Colonic mucosa (tissue), 4 donors: ENCODE data around the gene PWP2. TPM values are rescaled to one million over a fixed set of nuclear protein-coding genes. Genes with fewer than 3 reads are reported as not detected.

Experiments
- DNase-seq: peaks from one replicate; pipeline ENCODE4 v3.0.0-alpha.2; 2020
- H3K27ac ChIP-seq: fragments of 200-600 bp; one replicate; pipeline ENCODE4 v1.8.0; 2021
- H3K27me3 ChIP-seq: fragments of 200-600 bp; one replicate; pipeline ENCODE4 v1.8.0; 2021
- H3K36me3 ChIP-seq: fragments of 200-600 bp; one replicate; pipeline ENCODE4 v1.8.0; 2021
- H3K4me1 ChIP-seq: fragments of 200-600 bp; one replicate; pipeline ENCODE4 v1.8.0; 2021; ENCODE audit warnings: mild to moderate bottlenecking
- H3K4me3 ChIP-seq: fragments of 200-600 bp; one replicate; pipeline ENCODE4 v1.8.0; 2021
- H3K9ac ChIP-seq, 2 donors: one replicate each; pipeline ENCODE4 v1.7.0; 2013; ENCODE audit warnings: control low read depth in 2 of 2, low read depth in 2 of 2, low read length in 2 of 2
- H3K9me3 ChIP-seq: fragments of 200-600 bp; one replicate; pipeline ENCODE4 v1.8.0; 2021
- CTCF ChIP-seq: fragments of 200-600 bp; IDR thresholded peaks from one replicate; pipeline ENCODE4 v1.8.0; 2022; ENCODE audit warnings: antibody characterized with exemption, mild to moderate bottlenecking
- intact Hi-C: fragments of 100-400 bp; cut with DNase I; formaldehyde crosslinking; loops from one replicate; pipeline ENCODE4 v1.14.1; 2022
- total RNA-seq, 2 donors: library from RNA; stranded (reverse); fragmentation: NEBNext Ultra II Directional in 1 of 2; extraction: Animal tissue kit (Norgen Biotek cat#: 25700) in 1 of 2; gene quantifications; one replicate each; pipeline ENCODE4 v1.2.1, GENCODE V29; 2021
- donor health status: healthy.
- donor health status: DM: no; HTN: no; CAD: no.
- donor health status: DM: no; HTN: no; CAD: no.

Gene PWP2
- total RNA-seq, 2 donors from 2014 or later = 2.3 to 3.1 TPM

- DNase-seq = peak; percentile 84
- Histone ChIP-seq H3K36me3 (no peaks in the 10 kb centered on the region), H3K9me3 (no peaks in the 10 kb centered on the region), H3K27ac (peak overlapping the region; percentile 90), H3K27me3 (no peaks in the 10 kb centered on the region), H3K9ac (peak overlapping the region in 1 of 2 donors; percentile 97), H3K4me3 (no peak overlapping the region), H3K4me1 (peaks cover 17% of the 10 kb centered on the region)
- intact Hi-C loops = no loop called here
- TF ChIP-seq CTCF = no peak
Measured at GRCh38 chr21:44088401-44088780, 18.8 kb upstream of the PWP2 start.

- H3K4me3 ChIP-seq = no peak overlapping the region
Measured at GRCh38 chr21:44089001-44089911, 17.9 kb upstream of the PWP2 start.

GRCh38 chr21:44090325-44090724 lies 16.9 kb upstream of the PWP2 start:
- H3K9me3 ChIP-seq = no peaks in the 10 kb centered on the region
- intact Hi-C loops = no loop called here
- peak overlapping the region in 1 of 2 donors; percentile 97 for H3K9ac ChIP-seq
- H3K27ac ChIP-seq = peak overlapping the region; percentile 90
- no peaks in the 10 kb centered on the region for H3K27me3 ChIP-seq
- no peak for TF ChIP-seq CTCF
- no peak overlapping the region for H3K4me3 ChIP-seq
- DNase-seq = peak; percentile 92
- H3K4me1 ChIP-seq = peaks cover 22% of the 10 kb centered on the region
- H3K36me3 ChIP-seq = no peaks in the 10 kb centered on the region

More at GRCh38 chr21:44089001-44089911, 17.9 kb upstream of the PWP2 start:
- no peaks in the 10 kb centered on the region for H3K27me3 ChIP-seq
- H3K27ac ChIP-seq = peak overlapping the region; percentile 90
- no peak for TF ChIP-seq CTCF
- H3K9me3 ChIP-seq = no peaks in the 10 kb centered on the region
- intact Hi-C loops = no loop called here
- peak; percentile 84 for DNase-seq
- no peaks in the 10 kb centered on the region for H3K36me3 ChIP-seq
- peaks cover 22% of the 10 kb centered on the region for H3K4me1 ChIP-seq
- H3K9ac ChIP-seq = peak overlapping the region; percentile 52 to 97

GRCh38 chr21:44092211-44092610 lies 15.0 kb upstream of the PWP2 start:
- intact Hi-C loops = no loop called here
- no peaks in the 10 kb centered on the region for H3K36me3 ChIP-seq
- H3K27me3 ChIP-seq = no peaks in the 10 kb centered on the region
- TF ChIP-seq CTCF = no peak
- peak overlapping the region in 1 of 2 donors; percentile 72 for H3K9ac ChIP-seq
- peaks cover 22% of the 10 kb centered on the region for H3K4me1 ChIP-seq
- DNase-seq = peak; percentile 36
- H3K4me3 ChIP-seq = no peak overlapping the region
- peak overlapping the region; percentile 31 for H3K27ac ChIP-seq
- no peaks in the 10 kb centered on the region for H3K9me3 ChIP-seq

GRCh38 chr21:44093761-44094160 lies 13.4 kb upstream of the PWP2 start:
- H3K4me1 ChIP-seq = peaks cover 11% of the 10 kb centered on the region

More at GRCh38 chr21:44093761-44094160, 13.4 kb upstream of the PWP2 start:
- TF ChIP-seq CTCF = no peak
- peak; percentile 82 for DNase-seq
- H3K27ac ChIP-seq = peak overlapping the region; percentile 26
- H3K27me3 ChIP-seq = no peaks in the 10 kb centered on the region
- peak overlapping the region in 1 of 2 donors; percentile 15 for H3K9ac ChIP-seq
- no peak overlapping the region for H3K4me3 ChIP-seq
- intact Hi-C loops = no loop called here
- H3K36me3 ChIP-seq = no peaks in the 10 kb centered on the region
- H3K9me3 ChIP-seq = no peaks in the 10 kb centered on the region
